Psoas muscle (tissue), 8 donors: ENCODE data around the gene PTGER4. TPM values are rescaled to one million over a fixed set of nuclear protein-coding genes. Genes with fewer than 3 reads are reported as not detected.

Experiments
- ATAC-seq, 4 donors: fragments of 200-7000 bp; cut with Tn5 transposase; one replicate each; pipeline ENCODE4 v1.9.1; 2020; ENCODE audit warnings: moderate library complexity in 3 of 4, mild to moderate bottlenecking in 2 of 4
- DNase-seq, 2 donors: peaks; one replicate each; pipeline ENCODE4 v3.0.0-alpha.2; 2020
- H3K27ac ChIP-seq: fragments of 200-600 bp; one replicate; pipeline ENCODE4 v1.8.0; 2022
- H3K27me3 ChIP-seq, 3 donors: fragments of 200-600 bp in 1 of 3; one replicate each; pipeline versions ENCODE4 v1.6.1 to v1.8.0; 2013 to 2022; ENCODE audit warnings: low read length in 2 of 3, mild to moderate bottlenecking in 2 of 3, moderate library complexity in 1 of 3; ENCODE audit not compliant: insufficient read depth in 3 of 3
- H3K36me3 ChIP-seq, 2 donors: fragments of 200-600 bp in 1 of 2; one replicate each; pipeline versions ENCODE4 v1.6.1 to v1.8.0; 2013 to 2022; ENCODE audit warnings: low read depth in 1 of 2, mild to moderate bottlenecking in 1 of 2, moderate library complexity in 1 of 2; ENCODE audit not compliant: insufficient read depth in 1 of 2
- H3K4me1 ChIP-seq: fragments of 200-600 bp; one replicate; pipeline ENCODE4 v1.8.0; 2022
- H3K4me3 ChIP-seq: fragments of 200-600 bp; one replicate; pipeline ENCODE4 v1.8.0; 2022; ENCODE audit warnings: mild to moderate bottlenecking
- H3K9me3 ChIP-seq: fragments of 200-600 bp; one replicate; pipeline ENCODE4 v1.8.0; 2022
- CTCF ChIP-seq: fragments of 200-600 bp; IDR thresholded peaks from one replicate; pipeline ENCODE4 v1.8.0; 2022; ENCODE audit warnings: antibody characterized with exemption
- WGBS, 3 donors: extraction: QIAGEN DNeasy Blood & Tissue Kit; methylation state at CpG; one replicate each; pipeline versions ENCODE4 v1.1.6 to v1.1.7; 2013; 5-methylcytosine and 5-hydroxymethylcytosine counted together
- intact Hi-C, 2 donors: fragments of 100-400 bp; cut with DNase I; formaldehyde crosslinking; loops; one replicate each; pipeline versions ENCODE4 v1.11.0 to v1.14.2; 2022
- polyA plus RNA-seq, 3 donors: library from polyadenylated mRNA; stranded (reverse); fragments of 200-250 nt; gene quantifications; one replicate each; pipeline ENCODE4 v1.2.3, GENCODE V29; 2013
- total RNA-seq, 4 donors: library from RNA; stranded (reverse); fragmentation: NEBNext Ultra II Directional in 2 of 4; extraction: Animal tissue kit (Norgen Biotek cat#: 25700) in 2 of 4; gene quantifications; one replicate each; pipeline versions ENCODE4 v1.2.1 to v1.2.4, GENCODE V29; 2021 to 2023
- donor health status: healthy with polysubstance abuse.
- donor health status: DM: no; HTN: no; CAD: no; lungs with moderate emphysema.
- donor health status: Bipolar disorder and iron deficiency.
- donor health status: healthy.
- donor health status: DM: yes; HTN: yes; CAD: no.
- donor health status: DM: no; HTN: no; CAD: no.
- donor health status: DM: no; HTN: no; CAD: no.
- donor health status: DM: yes; HTN: yes; CAD: no.

PTGER4 gene
- total and polyA plus RNA-seq, 7 donors = 1.7 to 8.3 (median 4.8) TPM

- Histone ChIP-seq H3K27me3 (peaks cover 0 to 51% (median 21%) of the 10 kb centered on the region in 3 donors), H3K4me3 (peak overlapping the region; percentile 76), H3K27ac (peak overlapping the region; percentile 73), H3K9me3 (no peaks in the 10 kb centered on the region), H3K4me1 (peaks cover 3% of the 10 kb centered on the region), H3K36me3 (no peaks in the 10 kb centered on the region)
- ATAC-seq = no peak
- intact Hi-C loops = loop anchor here in 1 of 2 donors (10.0 kb wide), 1 partner anchor 967 kb away; no protein-coding TSS in a partner anchor
- peak; percentile 42 to 68 for DNase-seq
- WGBS, 3 donors = 3 to 7% (median 4%) methylated on average over 67 of the region's 67 CpGs
- TF ChIP-seq CTCF = no peak
Observed at GRCh38 chr5:40681363-40682153, 1.8 kb downstream of the PTGER4 start.

DNA sequence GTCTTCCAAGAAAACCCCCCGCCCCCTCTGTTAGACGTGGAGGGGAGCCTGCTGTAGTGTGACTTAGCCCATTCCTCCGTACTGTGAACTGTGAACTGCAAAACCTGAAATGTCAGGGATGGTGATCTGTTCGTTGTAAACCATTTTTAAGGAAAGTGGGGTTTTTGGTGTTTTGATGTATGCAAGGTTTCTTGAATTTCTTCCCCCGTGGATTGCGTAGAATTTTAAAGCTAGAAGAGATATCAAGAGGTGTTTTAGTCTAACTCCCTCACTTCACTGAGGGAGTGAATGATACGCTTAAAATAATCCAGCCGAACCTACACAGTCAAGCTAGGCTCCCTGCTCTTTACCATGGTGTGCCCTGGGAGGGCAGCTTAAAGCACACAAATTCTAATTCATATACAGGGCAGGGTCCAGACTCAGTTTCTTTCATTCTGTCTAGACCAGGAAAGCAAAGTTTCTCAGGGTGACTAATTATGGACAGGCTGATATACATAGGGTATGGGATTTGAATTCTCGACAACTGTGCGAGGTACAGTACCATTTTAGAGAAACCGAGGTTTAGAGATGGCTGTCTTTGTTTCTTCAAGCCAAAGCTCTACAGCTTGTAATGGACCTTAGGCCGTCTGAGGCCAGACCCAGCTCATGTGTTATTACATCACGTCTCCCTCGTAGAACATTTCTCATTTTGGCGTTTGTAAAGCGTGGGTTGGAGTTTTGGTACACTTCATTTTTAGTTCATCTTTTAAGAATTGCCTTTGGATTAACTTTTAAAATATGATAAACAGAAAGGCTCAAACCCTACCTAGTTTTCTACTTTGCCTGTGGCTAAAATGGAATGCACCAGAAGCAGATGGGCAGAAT, 2.7 kb downstream of the PTGER4 start:
- intact Hi-C loops = loop anchor here in 1 of 2 donors (10.0 kb wide), 1 partner anchor 968 kb away; no protein-coding TSS in a partner anchor
- Histone ChIP-seq H3K36me3 (no peaks in the 10 kb centered on the region), H3K27ac (peak overlapping the region; percentile 73), H3K27me3 (peaks cover 0 to 43% (median 22%) of the 10 kb centered on the region in 3 donors), H3K4me1 (peaks cover 1% of the 10 kb centered on the region), H3K9me3 (no peaks in the 10 kb centered on the region), H3K4me3 (peak overlapping the region; percentile 76)
- 34 to 53% (median 36%) methylated on average over 16 of the region's 16 CpGs for WGBS, 3 donors
- no peak for DNase-seq
- no peak for TF ChIP-seq CTCF
- no peak for ATAC-seq

DNA sequence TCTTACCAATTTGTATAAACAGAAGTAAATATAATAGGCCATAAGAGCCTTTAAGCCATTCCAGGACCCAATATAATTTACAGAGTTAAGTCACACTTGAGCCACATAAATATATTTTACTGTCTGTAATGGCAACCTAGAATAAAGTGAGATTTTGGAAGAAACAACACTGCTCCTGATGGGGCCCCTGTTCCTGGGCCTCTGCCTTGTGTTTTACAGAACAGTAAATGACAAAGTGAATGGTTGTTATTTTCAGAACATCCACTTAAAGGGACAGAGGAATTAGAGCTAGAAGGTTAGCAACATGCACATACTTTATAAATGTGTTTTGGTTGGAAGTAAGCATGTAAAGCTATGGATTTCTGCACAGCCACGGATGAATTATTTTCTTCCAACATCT, 3.6 kb downstream of the PTGER4 start:
- no peak for DNase-seq
- peaks cover 0 to 39% (median 22%) of the 10 kb centered on the region in 3 donors for H3K27me3 ChIP-seq
- no peak for TF ChIP-seq CTCF
- H3K4me3 ChIP-seq = peak overlapping the region; percentile 76
- no peak for ATAC-seq
- intact Hi-C loops = loop anchor here in 1 of 2 donors (10.0 kb wide), 1 partner anchor 969 kb away; no protein-coding TSS in a partner anchor
- no peaks in the 10 kb centered on the region for H3K9me3 ChIP-seq
- WGBS, 3 donors = 6 to 19% (median 16%) methylated on average over 1 of the region's 1 CpG
- H3K36me3 ChIP-seq = no peaks in the 10 kb centered on the region
- no peaks in the 10 kb centered on the region for H3K4me1 ChIP-seq
- peak overlapping the region; percentile 17 for H3K27ac ChIP-seq

- no peak for DNase-seq
- H3K4me3 ChIP-seq = peak overlapping the region; percentile 76
- intact Hi-C loops = loop anchor here in 1 of 2 donors (5.0 to 10.0 kb wide), 3 partner anchors 738 to 1103 kb away; no protein-coding TSS in a partner anchor
- H3K27me3 ChIP-seq = peaks cover 0 to 36% (median 21%) of the 10 kb centered on the region in 3 donors
- H3K4me1 ChIP-seq = peaks cover 7% of the 10 kb centered on the region
- H3K9me3 ChIP-seq = no peaks in the 10 kb centered on the region
- H3K27ac ChIP-seq = no peak overlapping the region
- no peak for TF ChIP-seq CTCF
- no peak for ATAC-seq
- no peaks in the 10 kb centered on the region for H3K36me3 ChIP-seq
Observed at GRCh38 chr5:40685193-40685592, 5.5 kb downstream of the PTGER4 start.
